Measurements from ENCODE around the gene PBX3. TPM values are rescaled to one million over a fixed set of nuclear protein-coding genes. Genes with fewer than 3 reads are reported as not detected.

Gene PBX3
- total and polyA plus RNA-seq, 2 of the 13 experiments (the other 11 are each of a cell fraction or from before 2014, with no cell fraction given), result 6.0 to 11.2 TPM

DNA sequence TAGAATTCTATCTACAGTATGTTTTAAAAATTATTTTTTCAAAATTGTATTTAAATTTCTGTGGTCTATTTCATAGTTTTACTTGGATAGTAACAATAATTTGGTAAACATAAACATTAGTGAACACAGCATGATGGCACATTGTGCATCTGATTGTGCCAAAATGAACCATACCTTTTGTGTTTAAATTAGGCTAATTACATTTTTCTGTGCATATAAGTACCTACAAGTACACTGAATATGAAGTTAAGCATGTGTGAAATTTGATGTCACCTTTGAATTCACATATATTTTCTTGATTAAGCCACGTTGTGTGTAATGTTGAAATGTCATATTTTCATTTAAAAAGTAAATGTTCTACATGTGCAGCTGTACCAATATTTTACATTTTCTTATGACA lies 13.4 kb downstream of the PBX3 start:
- TF ChIP-seq FOXC1 (CRISPR knock-in tag; IDR thresholded peaks at IDR 0.05; ENCODE audit: borderline replicate concordance) (no peak), ZNF549 (CRISPR knock-in tag; IDR thresholded peaks at IDR 0.05) (no peak), ZSCAN21 (CRISPR knock-in tag; IDR thresholded peaks at IDR 0.05; ENCODE audit: borderline replicate concordance) (no peak), ZNF652 (CRISPR knock-in tag; IDR thresholded peaks at IDR 0.05; ENCODE audit: borderline replicate concordance, low read depth) (no peak), HNF4A (CRISPR knock-in tag; IDR thresholded peaks at IDR 0.05) (no peak), ZNF790 (CRISPR knock-in tag; IDR thresholded peaks at IDR 0.05; ENCODE audit: borderline replicate concordance) (no peak), RARG (CRISPR knock-in tag; IDR thresholded peaks at IDR 0.05; ENCODE audit: low read depth) (no peak), PPARG (CRISPR knock-in tag; conservative IDR thresholded peaks at IDR 0.05) (no peak)
- DNase-seq (ENCODE audit: low spot score) (no peak), ATAC-seq (no peak), FAIRE-seq (no peak)
- intact Hi-C loops (cut with micrococcal nuclease; ENCODE audit: unreplicated experiment) (no loop called here), in situ Hi-C loops (cut with HindIII; ENCODE audit: extremely low pct_ligation_motif_present, low pct_unique_long_range_greater_than_20kb) (no loop called here)
- no peaks in the 10 kb centered on the region for H3K27me3 ChIP-seq (ENCODE audit: control insufficient read depth in 1 of 2, insufficient read depth in 2 of 2, low read length in 2 of 2)
- no peak overlapping the region for H3K27ac ChIP-seq (ENCODE audit: extremely low read length, insufficient read depth, low read length)
- no peak overlapping the region for H3K4me3 ChIP-seq (replicated peaks in 1 of 3; ENCODE audit: insufficient read depth in 1 of 3, low read depth in 2 of 3, low read length in 3 of 3)
- BruUV-seq (replicated peaks), result no TSS peak
- peaks cover 48% of the 10 kb centered on the region for H3K4me1 ChIP-seq (ENCODE audit: insufficient read depth, low read length)
- no peaks in the 10 kb centered on the region for H3K36me3 ChIP-seq (replicated peaks in 1 of 2; ENCODE audit: control insufficient read depth in 1 of 2, insufficient read depth in 2 of 2, low read length in 2 of 2)
- POLR2A ChIA-PET, result no interaction called here
- CTCF ChIA-PET (ENCODE audit: low intra/inter-chr PET ratio, low total read pairs), result no interaction called here
- H3K4me2 ChIP-seq (ENCODE audit: low read depth, low read length), result no peak overlapping the region
- no peaks in the 10 kb centered on the region for H4K20me1 ChIP-seq (ENCODE audit: insufficient read depth, low read length)
- 95% methylated on average over 1 of the region's 1 CpG for WGBS (ENCODE audit: low lambda C conversion rate)
- H3K9me3 ChIP-seq (ENCODE audit: low read length), result no peaks in the 10 kb centered on the region
- no peaks in the 10 kb centered on the region for H3K79me2 ChIP-seq (ENCODE audit: insufficient read depth, low read length)
- H2AFZ ChIP-seq (ENCODE audit: low read length), result no peak overlapping the region
- H3K9ac ChIP-seq (ENCODE audit: insufficient read depth, low read depth, low read length), result no peak overlapping the region

DNA sequence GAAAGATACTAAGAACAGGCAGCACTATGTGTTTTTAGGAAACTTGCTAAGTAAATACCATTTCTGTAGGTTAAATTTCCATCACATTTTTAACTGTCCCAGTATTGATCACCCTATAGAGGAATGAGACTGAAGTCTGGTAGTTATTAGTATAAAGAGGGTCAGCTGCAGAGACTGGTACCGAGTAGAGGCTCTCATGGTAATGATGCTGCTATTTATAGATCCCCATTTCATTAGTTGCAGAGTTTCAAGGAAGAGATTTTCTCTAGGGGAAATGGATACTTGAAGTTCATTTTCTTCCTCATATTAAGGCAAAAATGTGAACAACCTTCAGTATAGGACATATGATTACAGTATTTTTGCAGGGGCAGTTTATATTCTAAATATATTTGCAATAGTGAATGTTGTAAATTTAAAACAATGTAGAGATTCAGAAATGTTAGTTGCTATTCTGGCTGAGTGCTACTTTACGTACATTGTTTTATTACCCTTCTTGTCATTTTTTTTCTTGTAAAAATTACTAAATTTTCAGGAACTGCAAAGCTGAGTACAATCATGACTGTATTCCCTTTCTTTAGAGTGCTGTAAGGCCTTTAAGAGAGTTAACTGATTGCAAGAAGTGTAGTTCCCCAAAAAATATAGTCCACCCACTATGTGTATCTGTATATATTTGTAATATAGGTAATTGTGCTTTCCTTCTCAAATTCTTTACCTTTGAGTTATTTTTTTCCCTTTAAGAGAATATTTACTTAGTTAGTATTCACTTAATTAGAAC lies 14.7 kb downstream of the PBX3 start:
- no peak overlapping the region for H2AFZ ChIP-seq (ENCODE audit: low read length)
- no TSS peak for BruUV-seq (replicated peaks)
- no peak overlapping the region for H3K4me2 ChIP-seq (ENCODE audit: low read depth, low read length)
- H3K36me3 ChIP-seq (replicated peaks in 1 of 2; ENCODE audit: control insufficient read depth in 1 of 2, insufficient read depth in 2 of 2, low read length in 2 of 2), result no peaks in the 10 kb centered on the region
- no peaks in the 10 kb centered on the region for H3K9me3 ChIP-seq (ENCODE audit: low read length)
- no peaks in the 10 kb centered on the region for H3K79me2 ChIP-seq (ENCODE audit: insufficient read depth, low read length)
- WGBS (ENCODE audit: low lambda C conversion rate), result 95% methylated on average over 2 of the region's 2 CpGs
- no peak for ATAC-seq
- H3K4me1 ChIP-seq (ENCODE audit: insufficient read depth, low read length), result peaks cover 39% of the 10 kb centered on the region
- no peak for DNase-seq (ENCODE audit: low spot score)
- no peak overlapping the region for H3K27ac ChIP-seq (ENCODE audit: extremely low read length, insufficient read depth, low read length)
- no peak overlapping the region for H3K9ac ChIP-seq (ENCODE audit: insufficient read depth, low read depth, low read length)
- H4K20me1 ChIP-seq (ENCODE audit: insufficient read depth, low read length), result no peaks in the 10 kb centered on the region
- H3K27me3 ChIP-seq (ENCODE audit: control insufficient read depth in 1 of 2, insufficient read depth in 2 of 2, low read length in 2 of 2), result no peaks in the 10 kb centered on the region
- CTCF ChIA-PET (ENCODE audit: low intra/inter-chr PET ratio, low total read pairs), result no interaction called here
- FAIRE-seq, result no peak
- intact Hi-C loops (cut with micrococcal nuclease; ENCODE audit: unreplicated experiment) (no loop called here), in situ Hi-C loops (cut with HindIII; ENCODE audit: extremely low pct_ligation_motif_present, low pct_unique_long_range_greater_than_20kb) (no loop called here)
- POLR2A ChIA-PET, result no interaction called here
- no peak overlapping the region for H3K4me3 ChIP-seq (replicated peaks in 1 of 3; ENCODE audit: insufficient read depth in 1 of 3, low read depth in 2 of 3, low read length in 3 of 3)
- TF ChIP-seq, protein P1, sequence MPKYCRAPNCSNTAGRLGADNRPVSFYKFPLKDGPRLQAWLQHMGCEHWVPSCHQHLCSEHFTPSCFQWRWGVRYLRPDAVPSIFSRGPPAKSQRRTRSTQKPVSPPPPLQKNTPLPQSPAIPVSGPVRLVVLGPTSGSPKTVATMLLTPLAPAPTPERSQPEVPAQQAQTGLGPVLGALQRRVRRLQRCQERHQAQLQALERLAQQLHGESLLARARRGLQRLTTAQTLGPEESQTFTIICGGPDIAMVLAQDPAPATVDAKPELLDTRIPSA (CRISPR knock-in tag; IDR thresholded peaks at IDR 0.05; ENCODE audit: borderline replicate concordance), result no peak
- TF ChIP-seq, protein P2, sequence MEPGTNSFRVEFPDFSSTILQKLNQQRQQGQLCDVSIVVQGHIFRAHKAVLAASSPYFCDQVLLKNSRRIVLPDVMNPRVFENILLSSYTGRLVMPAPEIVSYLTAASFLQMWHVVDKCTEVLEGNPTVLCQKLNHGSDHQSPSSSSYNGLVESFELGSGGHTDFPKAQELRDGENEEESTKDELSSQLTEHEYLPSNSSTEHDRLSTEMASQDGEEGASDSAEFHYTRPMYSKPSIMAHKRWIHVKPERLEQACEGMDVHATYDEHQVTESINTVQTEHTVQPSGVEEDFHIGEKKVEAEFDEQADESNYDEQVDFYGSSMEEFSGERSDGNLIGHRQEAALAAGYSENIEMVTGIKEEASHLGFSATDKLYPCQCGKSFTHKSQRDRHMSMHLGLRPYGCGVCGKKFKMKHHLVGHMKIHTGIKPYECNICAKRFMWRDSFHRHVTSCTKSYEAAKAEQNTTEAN (CRISPR knock-in tag; conservative IDR thresholded peaks at IDR 0.05), result no peak
- TF ChIP-seq AHR (CRISPR knock-in tag; IDR thresholded peaks at IDR 0.05) (no peak), HDAC2 (CRISPR knock-in tag; IDR thresholded peaks at IDR 0.05) (no peak), IKZF4 (CRISPR knock-in tag; IDR thresholded peaks at IDR 0.05; ENCODE audit: borderline replicate concordance, low read depth, not compliant biosample characterization) (no peak)

Data from HepG2 (cell line).